Keratinocyte (primary cell): ENCODE measurements around the gene SEC14L1.

Experiments
- EZH2 ChIP-seq: IDR thresholded peaks from one replicate; pipeline ENCODE4 v1.6.1; 2012; ENCODE audit warnings: inconsistent platforms, mild to moderate bottlenecking, low read length, moderate library complexity
- TF ChIP-seq, protein P1 (sequence below), 3 experiments: IDR thresholded peaks in 1 of 3; conservative IDR thresholded peaks in 1 of 3; optimal IDR thresholded peaks in 1 of 3; 2 replicates in 2 of 3; 3 replicates in 1 of 3; pipeline versions ENCODE3 to v1.5.1; 2011; ENCODE audit warnings: low read length in 3 of 3, mild to moderate bottlenecking in 3 of 3, moderate library complexity in 2 of 3, control low read depth in 1 of 3, inconsistent platforms in 1 of 3; ENCODE audit not compliant: insufficient read depth in 2 of 3; ENCODE audit errors: extremely low read depth in 1 of 3

DNA sequence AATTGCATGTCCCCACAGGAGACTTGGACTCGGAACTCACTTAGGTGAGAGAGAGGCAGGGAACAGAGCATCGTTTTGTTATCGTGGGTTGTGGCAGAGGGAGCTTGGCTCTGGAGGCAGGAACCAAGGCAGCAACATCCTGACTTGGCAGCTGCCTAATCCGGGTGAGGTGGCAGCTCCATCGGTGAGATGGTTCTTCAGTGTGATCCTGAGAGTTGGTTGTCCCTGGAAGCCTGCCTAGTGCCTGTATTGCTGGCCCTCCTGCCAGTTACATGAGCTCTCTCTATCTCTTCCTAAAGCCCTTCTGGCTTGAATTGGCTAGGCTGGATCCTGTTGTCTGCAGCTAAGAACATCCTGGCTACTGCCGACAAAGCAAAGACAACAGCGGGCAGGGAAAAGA lies 19.9 kb upstream of the SEC14L1 start:
- no peak for TF ChIP-seq EZH2
- TF ChIP-seq, protein P1, sequence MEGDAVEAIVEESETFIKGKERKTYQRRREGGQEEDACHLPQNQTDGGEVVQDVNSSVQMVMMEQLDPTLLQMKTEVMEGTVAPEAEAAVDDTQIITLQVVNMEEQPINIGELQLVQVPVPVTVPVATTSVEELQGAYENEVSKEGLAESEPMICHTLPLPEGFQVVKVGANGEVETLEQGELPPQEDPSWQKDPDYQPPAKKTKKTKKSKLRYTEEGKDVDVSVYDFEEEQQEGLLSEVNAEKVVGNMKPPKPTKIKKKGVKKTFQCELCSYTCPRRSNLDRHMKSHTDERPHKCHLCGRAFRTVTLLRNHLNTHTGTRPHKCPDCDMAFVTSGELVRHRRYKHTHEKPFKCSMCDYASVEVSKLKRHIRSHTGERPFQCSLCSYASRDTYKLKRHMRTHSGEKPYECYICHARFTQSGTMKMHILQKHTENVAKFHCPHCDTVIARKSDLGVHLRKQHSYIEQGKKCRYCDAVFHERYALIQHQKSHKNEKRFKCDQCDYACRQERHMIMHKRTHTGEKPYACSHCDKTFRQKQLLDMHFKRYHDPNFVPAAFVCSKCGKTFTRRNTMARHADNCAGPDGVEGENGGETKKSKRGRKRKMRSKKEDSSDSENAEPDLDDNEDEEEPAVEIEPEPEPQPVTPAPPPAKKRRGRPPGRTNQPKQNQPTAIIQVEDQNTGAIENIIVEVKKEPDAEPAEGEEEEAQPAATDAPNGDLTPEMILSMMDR (optimal IDR thresholded peaks at IDR 0.05 in 1 of 3, IDR thresholded peaks at IDR 0.05 in 1 of 3, conservative IDR thresholded peaks at IDR 0.05 in 1 of 3; ENCODE audit: extremely low read depth in 1 of 3, insufficient read depth in 2 of 3, low read length in 3 of 3): no peak
